Measurements from ENCODE around the gene RNF144B. TPM values are rescaled to one million over a fixed set of nuclear protein-coding genes. Genes with fewer than 3 reads are reported as not detected.

Gene RNF144B
- total and polyA plus RNA-seq, 2 of the 8 experiments (the other 6 are each of a cell fraction or from before 2014, with no cell fraction given) = 1.8 to 11.2 TPM

DNA sequence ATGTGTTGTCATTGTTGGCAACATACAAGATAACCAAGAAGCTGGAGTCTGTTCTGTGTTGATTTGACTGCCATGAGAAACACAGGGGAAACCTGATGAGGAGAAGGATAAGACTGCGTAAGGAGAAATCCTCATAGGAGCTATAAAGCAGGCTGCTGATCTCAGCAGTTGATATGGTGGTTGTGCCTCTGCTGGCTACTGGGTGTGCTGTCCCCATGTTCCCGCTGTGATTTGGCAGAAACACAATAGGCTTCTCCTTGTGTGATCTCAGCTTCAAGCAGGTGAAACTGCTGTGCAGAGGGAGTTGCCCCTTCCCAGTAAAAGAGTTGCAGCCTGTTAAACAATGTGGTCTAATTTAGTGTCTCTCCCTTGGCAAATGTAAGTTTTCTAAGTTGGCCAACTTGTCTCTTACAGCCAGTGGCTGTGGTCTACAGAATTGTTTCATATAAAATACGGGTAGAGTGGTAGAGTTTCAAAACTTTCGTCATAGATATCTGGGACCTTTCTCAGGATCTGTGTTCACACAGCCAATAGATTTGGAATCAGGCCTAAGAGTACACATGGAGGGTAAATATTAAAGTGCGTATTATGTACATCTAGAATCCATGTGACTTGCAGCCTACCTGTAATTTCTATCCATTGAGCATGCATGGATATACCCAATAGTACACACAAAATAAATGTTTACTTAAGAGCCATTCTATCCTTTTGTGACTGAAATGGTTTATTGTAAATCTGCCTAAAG, 78.4 kb downstream of the RNF144B start:
- H3K79me2 ChIP-seq (ENCODE audit: control insufficient read depth in 1 of 2, insufficient read depth in 2 of 2, low read length in 2 of 2) = no peaks in the 10 kb centered on the region
- H3K36me3 ChIP-seq (ENCODE audit: control insufficient read depth in 2 of 4, insufficient read depth in 4 of 4, low read length in 3 of 4) = no peaks in the 10 kb centered on the region
- no peak overlapping the region for H2BK12ac ChIP-seq (ENCODE audit: low read depth, low read length)
- H4K91ac ChIP-seq (replicated peaks; ENCODE audit: insufficient read length, low read length) = no peak overlapping the region
- no peak overlapping the region for H2BK15ac ChIP-seq (ENCODE audit: low read length)
- POLR2A ChIA-PET (ENCODE audit: partially characterized antibody) = no interaction called here
- H3K23ac ChIP-seq (ENCODE audit: insufficient read length) = no peak overlapping the region
- H2AFZ ChIP-seq (ENCODE audit: low read length) = no peak overlapping the region
- no peak overlapping the region for H2BK20ac ChIP-seq (ENCODE audit: low read length)
- H4K8ac ChIP-seq (ENCODE audit: extremely low read depth, insufficient read depth, low read length) = no peak overlapping the region
- no peak overlapping the region for H3K9ac ChIP-seq (replicated peaks in 1 of 4; ENCODE audit: extremely low read depth in 1 of 4, low read depth in 3 of 4, low read length in 3 of 4)
- DNase-seq (ENCODE audit: low read depth in 1 of 2, low spot score in 2 of 2) (no peak), FAIRE-seq (no peak)
- no peaks in the 10 kb centered on the region for H3K23me2 ChIP-seq (ENCODE audit: low read depth, low read length)
- H3K9me3 ChIP-seq (ENCODE audit: insufficient read depth in 2 of 2, low read depth in 1 of 2, low read length in 1 of 2) = no peaks in the 10 kb centered on the region
- no peak overlapping the region for H4K5ac ChIP-seq (ENCODE audit: insufficient read length, low read depth, low read length)
- H3K4ac ChIP-seq (replicated peaks; ENCODE audit: insufficient read length, low read depth, low read length) = no peak overlapping the region
- H3K14ac ChIP-seq (ENCODE audit: insufficient read length) = no peak overlapping the region
- H3K18ac ChIP-seq (ENCODE audit: extremely low read depth, low read length) = no peak overlapping the region
- H2AK5ac ChIP-seq (ENCODE audit: low read depth, low read length) = no peak overlapping the region
- H4K20me1 ChIP-seq (replicated peaks in 1 of 2; ENCODE audit: control insufficient read depth in 1 of 2, insufficient read depth in 2 of 2, low read length in 2 of 2) = no peaks in the 10 kb centered on the region
- no peaks in the 10 kb centered on the region; a peak in 1 of 7 replicates for H3K4me1 ChIP-seq (replicated peaks in 1 of 4; ENCODE audit: control insufficient read depth in 3 of 4, insufficient read depth in 4 of 4, low read length in 3 of 4)
- H3K4me3 ChIP-seq (ENCODE audit: extremely low read depth in 1 of 4, insufficient read depth in 2 of 4, low read depth in 3 of 4, low read length in 4 of 4) = no peak overlapping the region
- CTCF ChIA-PET (ENCODE audit: partially characterized antibody) = interaction anchor here (1.2 kb wide), 1 partner anchor 38 kb away, joined by 3 read pairs; no protein-coding TSS in a partner anchor
- no peak overlapping the region for H3K4me2 ChIP-seq (ENCODE audit: insufficient read depth in 1 of 2, low read depth in 2 of 2, low read length in 2 of 2)
- H3K79me1 ChIP-seq (ENCODE audit: low read depth, low read length) = no peaks in the 10 kb centered on the region
- no peak overlapping the region for H3K56ac ChIP-seq (replicated peaks; ENCODE audit: insufficient read length, low read depth, low read length)
- no peak overlapping the region for H3K27ac ChIP-seq (ENCODE audit: low read depth, low read length)
- WGBS, 2 experiments (ENCODE audit: extremely low coverage in 1 of 2, insufficient coverage in 1 of 2, insufficient read length in 1 of 2, insufficient replicate concordance in 2 of 2, low coverage in 1 of 2, low lambda C conversion rate in 2 of 2, missing lambda C conversion rate in 1 of 2) = 90% methylated on average over 5 of the region's 5 CpGs; no CpG with 5 or more reads in 1 of the 2 experiments
- no peaks in the 10 kb centered on the region for H3K27me3 ChIP-seq (replicated peaks in 1 of 4; ENCODE audit: control insufficient read depth in 3 of 4, extremely low read depth in 1 of 4, insufficient read depth in 3 of 4, low read length in 3 of 4)
- H2BK5ac ChIP-seq (ENCODE audit: low read depth, low read length) = no peak overlapping the region
- no peak for TF ChIP-seq KDM5A (IDR thresholded peaks at IDR 0.05; ENCODE audit: low read length)
- no peak for TF ChIP-seq HDAC6 (IDR thresholded peaks at IDR 0.05; ENCODE audit: low read depth, low read length)
- TF ChIP-seq POLR2AphosphoS5 (IDR thresholded peaks at IDR 0.05; ENCODE audit: low read depth, low read length) = no peak
- no peak overlapping the region for H2BK120ac ChIP-seq (replicated peaks; ENCODE audit: low read depth, low read length)

Data from H1 (cell line).